GM23248 (cell line): ENCODE results near the gene CFHR5.

Experiments
- EZH2 ChIP-seq: fragments of 200-600 bp; sonication (generic); IDR thresholded peaks from 2 replicates; pipeline ENCODE4 v1.6.1; 2018; ENCODE audit warnings: antibody characterized with exemption, mild to moderate bottlenecking; ENCODE audit not compliant: insufficient read depth, poor library complexity, severe bottlenecking
- EZH2phosphoT487 ChIP-seq: fragments of 200-600 bp; sonication (generic); IDR thresholded peaks from 2 replicates; pipeline ENCODE4 v1.6.1; 2018; ENCODE audit warnings: antibody characterized with exemption, moderate library complexity, mild to moderate bottlenecking, low read depth; ENCODE audit not compliant: insufficient read depth

DNA sequence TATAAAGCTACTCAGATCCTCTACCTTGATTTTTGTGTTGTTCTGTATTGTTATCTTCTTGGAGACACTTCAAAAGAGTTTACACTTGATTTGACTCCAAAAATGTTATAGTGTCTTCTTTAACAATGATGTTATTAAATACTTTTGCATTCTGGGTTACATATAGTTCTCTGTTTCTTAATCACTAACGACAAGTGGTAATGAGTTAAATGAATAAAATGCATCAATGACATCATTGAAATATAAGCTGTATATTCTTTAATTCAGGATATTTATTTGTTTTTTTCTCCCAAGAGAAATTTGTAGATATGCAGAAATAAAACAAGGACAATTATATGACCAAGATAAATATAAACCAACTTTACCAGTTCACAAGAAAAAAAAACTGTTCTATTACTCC, 7.2 kb upstream of the CFHR5 start:
- TF ChIP-seq EZH2phosphoT487 (no peak), EZH2 (no peak)
